Activated B cell treated with CpG ODN at 0.5 μM for 24 hours (primary cell): ENCODE data around the gene IGFALS. TPM values are rescaled to one million over a fixed set of nuclear protein-coding genes. Genes with fewer than 3 reads are reported as not detected.
A peak's percentile ranks its signal among the peaks of the same experiment; 100 is the strongest.

ENCODE experiments used
- ATAC-seq: fragments of 200-7000 bp; cut with Tn5 transposase; one replicate; pipeline ENCODE4 v1.10.0; 2021; ENCODE audit warnings: low read depth, mild to moderate bottlenecking, moderate library complexity
- CTCF ChIA-PET: fragments of 350-600 bp; sonication (Branson Sonifier 250); formaldehyde crosslinking; loops from one replicate; lab custom pipeline; 2021; ENCODE audit warnings: antibody characterized with exemption; lab: Charles Lee
- POLR2A ChIA-PET: fragments of 350-600 bp; sonication (Branson Sonifier 250); formaldehyde crosslinking; loops from one replicate; lab custom pipeline; 2021; ENCODE audit warnings: antibody characterized with exemption; lab: Charles Lee
- DNase-seq: peaks from one replicate; pipeline ENCODE4 v3.0.0; 2022
- H3K27ac Mint-ChIP-seq: one replicate; pipeline ENCODE4 v1.8.0; 2020; ENCODE audit warnings: mixed read lengths
- H3K27me3 Mint-ChIP-seq: one replicate; pipeline ENCODE4 v1.8.0; 2021; ENCODE audit warnings: mixed read lengths
- H3K36me3 Mint-ChIP-seq: one replicate; pipeline ENCODE4 v1.8.0; 2021; ENCODE audit warnings: low read depth, mixed read lengths
- H3K4me1 Mint-ChIP-seq: one replicate; pipeline ENCODE4 v1.8.0; 2021; ENCODE audit warnings: mixed read lengths
- H3K4me3 Mint-ChIP-seq: one replicate; pipeline ENCODE4 v1.8.0; 2020; ENCODE audit warnings: mild to moderate bottlenecking, mixed read lengths
- H3K9me3 Mint-ChIP-seq: one replicate; pipeline ENCODE4 v1.8.0; 2020; ENCODE audit warnings: mixed read lengths
- intact Hi-C: fragments of 100-400 bp; cut with micrococcal nuclease; formaldehyde crosslinking; loops from one replicate; pipeline ENCODE4 v1.15.1; 2024
- total RNA-seq: library from RNA; stranded (reverse); gene quantifications from 2 replicates; pipeline ENCODE4 v1.2.3, GENCODE V29; 2022
- TF ChIP-seq, protein P1 (sequence below): fragments of 200-600 bp; IDR thresholded peaks from one replicate; pipeline ENCODE4 v1.8.0; 2022; ENCODE audit warnings: antibody characterized with exemption, mild to moderate bottlenecking

IGFALS gene
- total RNA-seq, 1 donor from 2014 or later: not detected

DNA sequence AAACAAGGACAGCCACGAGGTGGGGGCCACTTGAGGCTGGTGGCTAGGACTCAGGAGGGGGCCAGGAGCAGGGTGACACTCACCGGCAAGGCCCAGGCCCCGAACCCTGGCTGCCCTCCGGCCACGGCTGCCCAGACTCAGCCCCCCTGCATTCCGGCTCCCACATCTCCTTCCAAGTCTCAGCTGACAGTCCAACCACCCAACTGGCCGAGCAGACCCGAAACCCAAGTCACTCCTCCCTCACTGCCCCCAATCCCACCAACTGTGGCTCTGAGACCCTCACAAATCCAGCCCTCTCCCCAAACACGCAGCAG lies 23.7 kb upstream of the IGFALS start:
- CTCF ChIA-PET: no interaction called here
- no peak overlapping the region for H3K27ac Mint-ChIP-seq
- TF ChIP-seq, protein P1, sequence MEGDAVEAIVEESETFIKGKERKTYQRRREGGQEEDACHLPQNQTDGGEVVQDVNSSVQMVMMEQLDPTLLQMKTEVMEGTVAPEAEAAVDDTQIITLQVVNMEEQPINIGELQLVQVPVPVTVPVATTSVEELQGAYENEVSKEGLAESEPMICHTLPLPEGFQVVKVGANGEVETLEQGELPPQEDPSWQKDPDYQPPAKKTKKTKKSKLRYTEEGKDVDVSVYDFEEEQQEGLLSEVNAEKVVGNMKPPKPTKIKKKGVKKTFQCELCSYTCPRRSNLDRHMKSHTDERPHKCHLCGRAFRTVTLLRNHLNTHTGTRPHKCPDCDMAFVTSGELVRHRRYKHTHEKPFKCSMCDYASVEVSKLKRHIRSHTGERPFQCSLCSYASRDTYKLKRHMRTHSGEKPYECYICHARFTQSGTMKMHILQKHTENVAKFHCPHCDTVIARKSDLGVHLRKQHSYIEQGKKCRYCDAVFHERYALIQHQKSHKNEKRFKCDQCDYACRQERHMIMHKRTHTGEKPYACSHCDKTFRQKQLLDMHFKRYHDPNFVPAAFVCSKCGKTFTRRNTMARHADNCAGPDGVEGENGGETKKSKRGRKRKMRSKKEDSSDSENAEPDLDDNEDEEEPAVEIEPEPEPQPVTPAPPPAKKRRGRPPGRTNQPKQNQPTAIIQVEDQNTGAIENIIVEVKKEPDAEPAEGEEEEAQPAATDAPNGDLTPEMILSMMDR: no peak
- H3K36me3 Mint-ChIP-seq: peaks cover 45% of the 10 kb centered on the region
- no peak for DNase-seq
- intact Hi-C loops: no loop called here
- no peak overlapping the region for H3K4me3 Mint-ChIP-seq
- POLR2A ChIA-PET: no interaction called here
- no peak for ATAC-seq
- no peaks in the 10 kb centered on the region for H3K4me1 Mint-ChIP-seq
- H3K9me3 Mint-ChIP-seq: no peaks in the 10 kb centered on the region
- no peaks in the 10 kb centered on the region for H3K27me3 Mint-ChIP-seq

DNA sequence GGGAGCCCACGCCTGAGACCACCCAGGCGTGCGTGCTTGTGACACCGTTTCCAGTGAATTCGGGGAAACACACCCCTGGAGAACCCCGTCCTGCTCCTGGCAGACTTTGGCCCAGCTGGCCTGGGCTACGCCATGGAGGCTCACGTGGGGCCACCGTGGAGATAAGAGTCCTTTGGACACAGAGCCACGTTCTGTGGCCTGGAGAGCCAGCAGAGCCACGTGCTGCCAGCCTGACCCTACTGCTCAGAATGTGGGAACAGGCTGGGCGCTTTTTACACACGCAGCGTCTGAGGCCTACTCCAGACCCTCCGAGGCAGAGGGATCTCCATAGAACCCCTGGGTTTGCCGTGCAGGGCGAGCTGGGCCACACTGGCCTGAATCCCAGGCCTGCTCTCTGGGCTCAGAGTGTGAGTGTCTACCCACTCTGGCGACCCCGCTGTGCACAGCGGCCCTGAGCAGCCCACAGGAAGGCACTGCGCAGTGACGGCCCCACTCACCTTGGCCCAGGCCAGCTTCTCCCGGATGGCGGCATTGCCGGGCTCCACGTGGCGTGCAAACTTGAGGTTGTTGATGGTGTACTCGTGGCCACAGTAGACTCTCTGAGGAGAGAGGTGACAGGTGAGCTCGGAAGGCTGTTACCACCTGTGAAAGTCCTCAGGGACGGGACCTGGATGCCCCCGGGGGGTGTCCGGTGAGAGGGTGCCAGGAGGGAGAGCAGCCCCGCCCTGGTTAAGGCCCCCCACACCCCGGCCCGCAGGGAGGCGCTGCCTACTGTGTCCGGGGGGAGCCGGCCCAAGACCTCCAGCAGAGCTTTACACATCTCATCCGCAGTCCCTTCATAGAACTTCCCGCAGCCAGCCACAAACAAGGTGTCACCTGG lies 23.1 kb upstream of the IGFALS start:
- peaks cover 45% of the 10 kb centered on the region for H3K36me3 Mint-ChIP-seq
- H3K4me1 Mint-ChIP-seq: no peaks in the 10 kb centered on the region
- H3K27me3 Mint-ChIP-seq: no peaks in the 10 kb centered on the region
- H3K27ac Mint-ChIP-seq: no peak overlapping the region
- ATAC-seq: no peak
- no peak overlapping the region for H3K4me3 Mint-ChIP-seq
- no peaks in the 10 kb centered on the region for H3K9me3 Mint-ChIP-seq
- no peak for DNase-seq
- POLR2A ChIA-PET: no interaction called here
- TF ChIP-seq, protein P1: no peak
- intact Hi-C loops: no loop called here
- CTCF ChIA-PET: no interaction called here

DNA sequence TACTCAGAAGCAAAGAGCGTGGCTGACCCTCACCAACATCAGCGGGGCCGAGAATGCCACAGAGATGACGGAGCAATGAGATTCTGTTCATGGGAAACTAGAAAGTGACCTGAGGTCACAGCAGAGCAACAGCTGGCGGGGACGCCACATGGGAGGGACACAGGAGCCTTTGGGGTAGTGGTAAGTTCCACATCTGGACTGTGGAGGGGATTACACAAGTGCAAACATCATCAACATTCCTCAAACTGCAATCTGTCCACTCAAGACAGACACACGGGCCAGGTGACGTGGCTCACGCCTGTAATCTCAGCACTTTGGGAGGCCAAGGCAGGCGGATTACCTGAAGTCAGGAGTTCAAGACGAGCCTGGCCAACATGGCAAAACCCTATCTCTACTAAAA lies 22.0 kb upstream of the IGFALS start:
- no peak overlapping the region for H3K4me3 Mint-ChIP-seq
- ATAC-seq: no peak
- H3K36me3 Mint-ChIP-seq: peaks cover 39% of the 10 kb centered on the region
- H3K27ac Mint-ChIP-seq: peak overlapping the region; percentile 20
- no peaks in the 10 kb centered on the region for H3K4me1 Mint-ChIP-seq
- no peaks in the 10 kb centered on the region for H3K27me3 Mint-ChIP-seq
- DNase-seq: no peak
- TF ChIP-seq, protein P1: no peak
- POLR2A ChIA-PET: no interaction called here
- H3K9me3 Mint-ChIP-seq: no peaks in the 10 kb centered on the region
- intact Hi-C loops: no loop called here
- CTCF ChIA-PET: no interaction called here

DNA sequence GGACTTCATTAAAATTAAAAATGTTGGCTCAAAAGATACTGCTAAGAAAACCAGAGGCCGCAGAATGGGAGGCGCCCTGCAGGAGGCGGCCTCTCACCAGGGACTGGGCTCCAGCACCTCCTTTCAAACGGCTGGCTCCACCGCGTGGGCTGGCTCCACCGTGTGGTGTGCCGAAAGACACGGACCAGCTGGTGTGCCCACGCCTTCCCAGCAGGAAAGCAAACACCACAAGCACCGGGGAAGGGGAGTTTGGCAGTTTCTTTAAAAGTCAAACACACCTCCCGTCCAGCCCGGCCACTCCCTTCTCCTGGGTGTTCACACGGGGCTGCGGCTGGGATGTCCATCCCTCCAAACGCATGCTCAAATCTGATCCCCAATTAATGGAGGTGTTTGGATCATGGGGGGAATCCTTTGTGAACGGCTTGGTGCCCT lies 19.2 kb upstream of the IGFALS start:
- CTCF ChIA-PET: no interaction called here
- no peaks in the 10 kb centered on the region for H3K4me1 Mint-ChIP-seq
- POLR2A ChIA-PET: no interaction called here
- TF ChIP-seq, protein P1: no peak
- H3K4me3 Mint-ChIP-seq: no peak overlapping the region
- ATAC-seq: peak; percentile 66
- no peaks in the 10 kb centered on the region for H3K27me3 Mint-ChIP-seq
- H3K36me3 Mint-ChIP-seq: peaks cover 41% of the 10 kb centered on the region
- DNase-seq: no peak
- H3K27ac Mint-ChIP-seq: no peak overlapping the region
- intact Hi-C loops: no loop called here
- H3K9me3 Mint-ChIP-seq: no peaks in the 10 kb centered on the region

DNA sequence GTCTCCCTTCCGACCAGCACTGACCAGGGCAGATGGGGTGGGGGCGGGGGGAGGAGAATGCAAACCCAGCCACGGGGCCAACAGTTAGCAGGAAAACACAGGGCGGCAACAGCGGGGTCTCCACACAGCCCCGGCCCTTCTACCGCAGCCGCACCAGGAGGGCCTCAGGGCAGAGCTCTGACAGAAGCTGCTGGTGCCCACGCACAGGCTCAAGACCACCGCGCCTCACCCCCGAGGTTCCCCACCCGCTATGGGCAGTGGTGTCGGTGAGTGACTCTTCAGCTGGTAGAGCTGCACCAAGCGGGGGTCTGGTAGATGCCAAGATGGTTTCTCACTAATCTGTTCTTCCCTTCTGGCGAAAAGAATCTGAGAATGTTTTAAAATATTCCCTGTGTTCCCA lies 17.0 kb upstream of the IGFALS start:
- H3K4me3 Mint-ChIP-seq: no peak overlapping the region
- intact Hi-C loops: no loop called here
- no peaks in the 10 kb centered on the region for H3K9me3 Mint-ChIP-seq
- no peak overlapping the region for H3K27ac Mint-ChIP-seq
- ATAC-seq (no peak), DNase-seq (no peak)
- POLR2A ChIA-PET: no interaction called here
- H3K27me3 Mint-ChIP-seq: no peaks in the 10 kb centered on the region
- CTCF ChIA-PET: no interaction called here
- TF ChIP-seq, protein P1: no peak
- H3K4me1 Mint-ChIP-seq: no peaks in the 10 kb centered on the region
- peaks cover 43% of the 10 kb centered on the region for H3K36me3 Mint-ChIP-seq
